ENCODE measurements around the gene MICOS13.

Gene MICOS13

DNA sequence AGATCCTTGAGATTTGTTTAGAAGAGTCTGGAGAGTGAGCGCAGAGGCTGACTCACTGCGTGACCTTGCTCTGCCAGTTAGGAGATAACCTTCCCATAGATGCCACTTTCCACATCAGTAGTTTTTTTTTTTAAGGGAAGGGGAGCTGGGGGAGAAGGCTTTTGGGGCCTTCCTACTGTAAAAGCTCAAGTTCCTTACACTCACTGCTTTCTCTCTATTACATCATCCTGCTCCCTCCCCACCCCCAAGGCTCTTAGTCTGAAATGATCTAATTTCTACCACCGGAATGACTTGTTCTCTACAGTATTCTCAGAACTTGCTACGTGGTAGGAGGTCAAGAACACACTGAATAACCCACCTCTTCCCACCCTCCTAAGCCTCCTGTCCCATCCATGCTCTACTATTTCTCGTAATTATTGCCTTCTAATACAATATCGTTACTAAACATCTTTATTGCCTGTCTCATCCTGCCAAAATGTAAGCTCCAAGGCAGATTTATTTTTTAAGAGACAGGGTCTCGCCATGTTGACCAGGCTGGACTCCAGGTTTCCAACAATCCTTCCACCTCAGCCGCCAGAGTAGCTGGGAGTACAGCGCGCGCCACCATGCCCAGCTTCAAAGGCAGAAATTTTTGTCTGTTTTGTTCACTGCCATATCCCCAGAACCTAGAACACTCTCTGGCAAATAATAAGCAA lies 38.4 kb upstream of the MICOS13 start:
- TF ChIP-seq, protein P1, sequence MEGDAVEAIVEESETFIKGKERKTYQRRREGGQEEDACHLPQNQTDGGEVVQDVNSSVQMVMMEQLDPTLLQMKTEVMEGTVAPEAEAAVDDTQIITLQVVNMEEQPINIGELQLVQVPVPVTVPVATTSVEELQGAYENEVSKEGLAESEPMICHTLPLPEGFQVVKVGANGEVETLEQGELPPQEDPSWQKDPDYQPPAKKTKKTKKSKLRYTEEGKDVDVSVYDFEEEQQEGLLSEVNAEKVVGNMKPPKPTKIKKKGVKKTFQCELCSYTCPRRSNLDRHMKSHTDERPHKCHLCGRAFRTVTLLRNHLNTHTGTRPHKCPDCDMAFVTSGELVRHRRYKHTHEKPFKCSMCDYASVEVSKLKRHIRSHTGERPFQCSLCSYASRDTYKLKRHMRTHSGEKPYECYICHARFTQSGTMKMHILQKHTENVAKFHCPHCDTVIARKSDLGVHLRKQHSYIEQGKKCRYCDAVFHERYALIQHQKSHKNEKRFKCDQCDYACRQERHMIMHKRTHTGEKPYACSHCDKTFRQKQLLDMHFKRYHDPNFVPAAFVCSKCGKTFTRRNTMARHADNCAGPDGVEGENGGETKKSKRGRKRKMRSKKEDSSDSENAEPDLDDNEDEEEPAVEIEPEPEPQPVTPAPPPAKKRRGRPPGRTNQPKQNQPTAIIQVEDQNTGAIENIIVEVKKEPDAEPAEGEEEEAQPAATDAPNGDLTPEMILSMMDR (IDR thresholded peaks at IDR 0.05) = no peak

DNA sequence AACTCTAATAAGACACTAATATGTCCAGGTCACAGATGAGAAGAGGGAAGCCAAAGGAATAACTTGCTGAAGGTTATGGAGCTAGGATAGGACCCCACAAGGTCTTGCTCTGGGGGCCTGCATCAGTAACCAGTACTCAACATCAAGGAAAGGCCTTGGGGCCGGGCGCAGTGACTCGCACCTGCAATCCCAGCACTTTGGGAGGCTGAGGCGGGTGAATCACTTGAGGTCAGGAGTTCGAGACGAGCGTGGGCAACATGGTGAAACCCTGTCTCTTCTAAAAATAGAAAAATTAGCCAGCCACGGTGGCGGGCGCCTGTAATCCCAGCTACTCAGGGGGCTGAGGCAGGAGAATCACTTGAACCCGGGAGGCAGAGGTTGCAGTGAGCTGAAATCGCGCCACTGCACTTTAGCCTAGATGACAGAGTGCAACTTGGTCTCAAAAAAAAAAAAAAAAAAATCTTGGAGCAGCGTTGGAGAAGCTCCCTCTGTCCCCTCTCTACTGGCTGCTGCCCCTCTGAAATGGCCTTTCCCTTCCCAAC lies 37.8 kb upstream of the MICOS13 start:
- no peak for DNase-seq
- TF ChIP-seq, protein P1 (IDR thresholded peaks at IDR 0.05) = no peak
- Mint-ChIP-seq H3K27ac (peak overlapping the region; percentile 89), H3K4me3 (peak overlapping the region; percentile 95), H3K4me1 (peaks cover 24% of the 10 kb centered on the region), H3K27me3 (ENCODE audit: low read depth, poor library complexity) (no peaks in the 10 kb centered on the region), H3K36me3 (ENCODE audit: low read depth) (peaks cover 27% of the 10 kb centered on the region), H3K9me3 (no peaks in the 10 kb centered on the region)

More for the DNA sequence above, 38.4 kb upstream of the MICOS13 start:
- H3K9me3 Mint-ChIP-seq = no peaks in the 10 kb centered on the region
- peaks cover 24% of the 10 kb centered on the region for H3K4me1 Mint-ChIP-seq
- DNase-seq = no peak
- peaks cover 21% of the 10 kb centered on the region for H3K36me3 Mint-ChIP-seq (ENCODE audit: low read depth)
- no peaks in the 10 kb centered on the region for H3K27me3 Mint-ChIP-seq (ENCODE audit: low read depth, poor library complexity)
- H3K4me3 Mint-ChIP-seq = peak overlapping the region; percentile 95
- H3K27ac Mint-ChIP-seq = peak overlapping the region; percentile 91

DNA sequence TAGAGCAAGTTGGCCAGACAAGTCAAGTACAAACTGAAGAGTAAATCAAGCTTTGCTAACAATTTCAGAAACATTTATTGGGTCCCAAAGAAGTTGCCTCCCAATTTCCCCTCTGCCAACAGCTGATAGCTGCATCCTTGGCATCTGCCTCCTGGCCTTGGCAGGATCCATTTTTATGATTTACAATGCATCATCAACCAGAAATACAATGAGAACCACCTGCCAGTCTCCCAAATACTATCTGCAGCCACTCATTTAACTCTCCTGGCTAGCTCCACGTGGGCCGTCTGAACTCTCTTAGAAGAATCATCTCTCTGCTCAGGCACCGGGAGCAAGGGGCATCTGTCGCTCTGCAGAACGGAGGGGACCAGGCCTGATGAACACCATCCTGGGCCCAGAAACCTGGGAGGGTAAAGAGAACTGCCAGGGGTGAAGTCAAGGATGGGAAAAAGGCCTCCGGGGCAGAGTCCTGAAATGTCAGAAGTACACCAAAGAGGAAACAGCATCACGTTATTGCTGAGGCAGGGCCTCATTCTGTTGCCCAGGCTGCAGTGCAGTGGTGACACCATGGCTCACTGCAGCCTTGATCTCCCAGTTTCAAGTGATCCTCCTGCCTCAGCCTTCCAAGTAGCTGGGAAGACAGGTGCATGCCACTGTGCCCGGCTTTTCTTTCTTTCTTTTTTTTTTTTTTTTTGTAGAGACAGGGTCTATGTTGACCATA lies 37.1 kb upstream of the MICOS13 start:
- H3K27ac Mint-ChIP-seq = peak overlapping the region; percentile 85
- no peaks in the 10 kb centered on the region for H3K27me3 Mint-ChIP-seq (ENCODE audit: low read depth, poor library complexity)
- DNase-seq = no peak
- TF ChIP-seq, protein P1 (IDR thresholded peaks at IDR 0.05) = no peak
- peak overlapping the region; percentile 95 for H3K4me3 Mint-ChIP-seq
- H3K36me3 Mint-ChIP-seq (ENCODE audit: low read depth) = peaks cover 29% of the 10 kb centered on the region
- peaks cover 24% of the 10 kb centered on the region for H3K4me1 Mint-ChIP-seq
- H3K9me3 Mint-ChIP-seq = no peaks in the 10 kb centered on the region

DNA sequence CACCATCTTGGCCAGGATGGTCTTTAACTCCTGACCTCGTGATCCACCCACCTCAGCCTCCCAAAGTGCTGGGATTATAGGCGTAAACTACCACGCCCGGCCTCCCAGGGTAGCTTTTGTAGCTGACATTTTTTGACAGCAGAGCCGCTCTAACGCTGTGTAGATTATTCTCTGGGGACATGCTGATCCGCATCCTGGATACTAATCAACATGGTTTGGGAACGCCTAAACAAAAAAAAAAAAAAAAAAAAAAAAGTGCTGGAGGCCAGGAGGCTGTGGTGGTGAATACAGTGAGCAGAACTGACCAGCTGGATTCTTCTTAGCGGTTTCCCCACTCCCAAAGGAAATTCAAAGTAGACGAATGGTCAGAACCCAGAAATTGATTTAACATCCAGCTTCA lies 34.5 kb upstream of the MICOS13 start:
- H3K27me3 Mint-ChIP-seq (ENCODE audit: low read depth, poor library complexity) = no peaks in the 10 kb centered on the region
- no peaks in the 10 kb centered on the region for H3K9me3 Mint-ChIP-seq
- DNase-seq = no peak
- TF ChIP-seq, protein P1 (IDR thresholded peaks at IDR 0.05) = no peak
- H3K4me3 Mint-ChIP-seq = no peak overlapping the region
- no peak overlapping the region for H3K27ac Mint-ChIP-seq
- H3K4me1 Mint-ChIP-seq = peaks cover 24% of the 10 kb centered on the region
- H3K36me3 Mint-ChIP-seq (ENCODE audit: low read depth) = peaks cover 33% of the 10 kb centered on the region

DNA sequence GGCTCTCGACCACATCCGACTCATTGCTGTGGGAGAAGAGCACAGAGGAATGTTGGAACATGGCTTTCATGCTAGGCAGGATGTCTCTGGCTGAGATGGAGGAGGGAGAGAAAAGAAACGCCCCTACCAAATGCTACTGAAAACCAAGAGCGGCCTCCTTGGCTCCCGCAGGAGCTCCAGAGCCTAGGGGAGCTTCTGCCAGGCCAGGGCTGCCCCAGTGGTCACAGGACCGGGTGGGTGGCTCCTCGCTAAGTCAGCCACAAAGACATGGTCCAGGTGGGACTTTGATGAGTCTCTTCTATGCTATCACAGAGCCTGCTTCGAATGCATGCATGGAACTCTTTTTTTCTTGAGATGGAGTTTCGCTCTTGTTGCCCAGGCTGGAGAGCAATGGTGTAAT lies 32.9 kb upstream of the MICOS13 start:
- H3K4me3 Mint-ChIP-seq = no peak overlapping the region
- peaks cover 13% of the 10 kb centered on the region for H3K4me1 Mint-ChIP-seq
- H3K27me3 Mint-ChIP-seq (ENCODE audit: low read depth, poor library complexity) = peaks cover 3% of the 10 kb centered on the region
- DNase-seq = no peak
- no peaks in the 10 kb centered on the region for H3K9me3 Mint-ChIP-seq
- peaks cover 33% of the 10 kb centered on the region for H3K36me3 Mint-ChIP-seq (ENCODE audit: low read depth)
- no peak overlapping the region for H3K27ac Mint-ChIP-seq
- TF ChIP-seq, protein P1 (IDR thresholded peaks at IDR 0.05) = no peak

Data from nephron progenitor cell (in vitro differentiated cells).